GM12878 (cell line): Measurements from ENCODE around the gene ABCA3. TPM values are rescaled to one million over a fixed set of nuclear protein-coding genes. Genes with fewer than 3 reads are reported as not detected.

Experiments used
- ATAC-seq: fragments of 200-7000 bp; cut with Tn5 transposase; 3 replicates; pipeline ENCODE4 v1.9.1; 2020; ENCODE audit warnings: mild to moderate bottlenecking, moderate library complexity
- BruUV-seq: library from RNA; stranded (reverse); fragments of 400-500 nt; replicated peaks from 2 replicates; lab custom pipeline; 2021; lab: Mats Ljungman, UMichigan
- CTCF ChIA-PET: fragments of 300-600 bp; sonication (Branson Sonifier 250); formaldehyde crosslinking; extraction: SDS; loops from one replicate; lab custom pipeline; 2021; ENCODE audit warnings: inconsistent platforms; lab: Yijun Ruan, JAX
- POLR2A ChIA-PET: fragments of 350-600 bp; formaldehyde crosslinking; extraction: SDS; loops from one replicate; lab custom pipeline; 2021; ENCODE audit warnings: inconsistent platforms; lab: Charles Lee
- RAD21 ChIA-PET: fragments of 300-600 bp; sonication (Branson Sonifier 250); formaldehyde crosslinking; loops from one replicate; lab custom pipeline; 2023; ENCODE audit warnings: antibody characterized with exemption; ENCODE audit not compliant: unreplicated experiment; lab: Charles Lee
- SMC1A ChIA-PET: fragments of 300-600 bp; sonication (Branson Sonifier 250); formaldehyde crosslinking; loops from one replicate; lab custom pipeline; 2023; ENCODE audit not compliant: unreplicated experiment, uncharacterized antibody; lab: Charles Lee
- DNase-seq: peaks from one replicate; pipeline ENCODE4 v3.0.0-alpha.2; 2011; ENCODE audit warnings: low read depth, low spot score
- FAIRE-seq: peaks from 3 replicates; lab custom pipeline; 2011; peaks lifted over from hg19 to GRCh38; lab: Jason Lieb, UNC
- H2AFZ ChIP-seq: 2 replicates; pipeline ENCODE4 v1.6.0; 2011; ENCODE audit warnings: low read depth, low read length, control low read depth; ENCODE audit not compliant: control insufficient read depth
- H3K27ac ChIP-seq: 2 replicates; pipeline ENCODE4 v1.5.1; 2011; ENCODE audit warnings: control low read depth; ENCODE audit not compliant: control insufficient read depth, insufficient read depth
- H3K27me3 ChIP-seq, 2 experiments: replicated peaks in 1 of 2; 2 replicates each; pipeline versions ENCODE4 v1.6.0 to v1.6.1; 2011; ENCODE audit warnings: low read length in 1 of 2; ENCODE audit not compliant: control insufficient read depth in 2 of 2, insufficient read depth in 2 of 2
- H3K36me3 ChIP-seq, 2 experiments: 2 replicates each; pipeline ENCODE4 v1.5.1; 2011; ENCODE audit warnings: low read length in 1 of 2; ENCODE audit not compliant: control insufficient read depth in 2 of 2, insufficient read depth in 2 of 2
- H3K4me1 ChIP-seq: 2 replicates; pipeline ENCODE4 v1.6.1; 2011; ENCODE audit warnings: mild to moderate bottlenecking, low read length, moderate library complexity, mixed read lengths; ENCODE audit not compliant: control insufficient read depth, insufficient read depth
- H3K4me2 ChIP-seq: 2 replicates; pipeline ENCODE4 v1.6.0; 2011; ENCODE audit warnings: control low read depth; ENCODE audit not compliant: control insufficient read depth, insufficient read depth
- H3K4me3 ChIP-seq: fragments of 200-600 bp; sonication (generic); 2 replicates; pipeline ENCODE4 v1.5.1; 2016
- H3K79me2 ChIP-seq: 2 replicates; pipeline ENCODE4 v1.6.0; 2011; ENCODE audit warnings: low read length; ENCODE audit not compliant: control insufficient read depth, insufficient read depth
- H3K9ac ChIP-seq: 2 replicates; pipeline ENCODE4 v1.8.0; 2011; ENCODE audit warnings: low read length, control low read depth, mixed read lengths; ENCODE audit not compliant: control insufficient read depth, insufficient read depth
- H3K9me3 ChIP-seq: replicated peaks from 3 replicates; pipeline ENCODE4 v1.5.1; 2011; ENCODE audit warnings: mild to moderate bottlenecking, low read length; ENCODE audit not compliant: control insufficient read depth, insufficient read depth
- H4K20me1 ChIP-seq: 2 replicates; pipeline ENCODE4 v1.6.0; 2011; ENCODE audit not compliant: control insufficient read depth, insufficient read depth
- ASH2L ChIP-seq: fragments of 300-600, 200-600 bp; sonication (generic); IDR thresholded peaks from 2 replicates; pipeline ENCODE4 v1.6.1; 2017; ENCODE audit warnings: low read depth, mild to moderate bottlenecking, borderline replicate concordance
- ATF7 ChIP-seq: fragments of 450-650 bp; IDR thresholded peaks from 2 replicates; pipeline ENCODE4 v1.6.1; 2016; ENCODE audit warnings: low read depth, mild to moderate bottlenecking
- CBX5 ChIP-seq: sonication (generic); IDR thresholded peaks from 2 replicates; pipeline ENCODE4 v1.6.1; 2016; ENCODE audit warnings: low read depth, moderate library complexity, mild to moderate bottlenecking, inconsistent platforms
- CEBPB ChIP-seq, 2 experiments: fragments of 150-350 bp in 1 of 2; IDR thresholded peaks; 2 replicates each; pipeline ENCODE4 v1.6.1; 2012 to 2014; ENCODE audit warnings: low read depth in 2 of 2, low read length in 2 of 2, borderline replicate concordance in 1 of 2, inconsistent platforms in 1 of 2
- CHD4 ChIP-seq: fragments of 200-600 bp; sonication (generic); IDR thresholded peaks from 2 replicates; pipeline ENCODE4 v1.6.1; 2016; ENCODE audit warnings: mild to moderate bottlenecking
- E4F1 ChIP-seq: fragments of 450-650 bp; IDR thresholded peaks from 2 replicates; pipeline ENCODE4 v1.6.1; 2018; ENCODE audit warnings: borderline replicate concordance, mild to moderate bottlenecking; ENCODE audit not compliant: partially characterized antibody
- ETV6 ChIP-seq, 2 experiments: fragments of 450-650 bp in 1 of 2; IDR thresholded peaks in 1 of 2; conservative IDR thresholded peaks in 1 of 2; 2 replicates each; pipeline ENCODE4 v1.6.1; 2014; ENCODE audit warnings: antibody characterized with exemption in 1 of 2, borderline replicate concordance in 1 of 2, low read depth in 1 of 2, mild to moderate bottlenecking in 1 of 2, moderate library complexity in 1 of 2
- FOS ChIP-seq: IDR thresholded peaks from 3 replicates; pipeline ENCODE4 v1.6.1; 2011; ENCODE audit warnings: borderline replicate concordance; ENCODE audit not compliant: insufficient read length; ENCODE audit errors: extremely low read depth
- FOXM1 ChIP-seq: IDR thresholded peaks from 2 replicates; pipeline ENCODE4 v1.6.1; 2012; ENCODE audit warnings: low read depth, mild to moderate bottlenecking, inconsistent platforms, low read length, moderate library complexity
- HSF1 ChIP-seq: fragments of 150-350 bp; IDR thresholded peaks from 2 replicates; pipeline ENCODE4 v1.6.1; 2014; ENCODE audit warnings: mild to moderate bottlenecking, low read depth, low read length
- KDM1A ChIP-seq: fragments of 200-600 bp; sonication (generic); IDR thresholded peaks from 2 replicates; pipeline ENCODE4 v1.6.1; 2016; ENCODE audit warnings: borderline replicate concordance
- NRF1 ChIP-seq: conservative IDR thresholded peaks from 2 replicates; pipeline ENCODE4 v1.6.1; 2011; ENCODE audit warnings: mild to moderate bottlenecking, low read depth, low read length, improper control_type of control experiment
- RELB ChIP-seq: fragments of 450-650 bp; IDR thresholded peaks from 2 replicates; pipeline ENCODE4 v1.6.1; 2017; ENCODE audit warnings: low read depth, mild to moderate bottlenecking, moderate library complexity
- SIX5 ChIP-seq: IDR thresholded peaks from 2 replicates; pipeline ENCODE4 v1.6.1; 2011; ENCODE audit warnings: mild to moderate bottlenecking, low read depth, low read length, moderate library complexity; ENCODE audit not compliant: severe bottlenecking
- YY1 ChIP-seq: IDR thresholded peaks from 2 replicates; pipeline ENCODE4 v1.6.1; 2011; ENCODE audit warnings: low read depth, mild to moderate bottlenecking, low read length
- ZBTB33 ChIP-seq: fragments of 450-650 bp; IDR thresholded peaks from 2 replicates; pipeline ENCODE4 v1.6.1; 2017; ENCODE audit warnings: mild to moderate bottlenecking
- ZSCAN29 ChIP-seq: fragments of 450-650 bp; IDR thresholded peaks from 2 replicates; pipeline ENCODE4 v1.6.1; 2017; ENCODE audit warnings: mild to moderate bottlenecking, moderate library complexity
- ZZZ3 ChIP-seq: IDR thresholded peaks from 2 replicates; pipeline ENCODE4 v1.6.1; 2011; ENCODE audit warnings: low read depth; ENCODE audit not compliant: control insufficient read depth, insufficient read length
- WGBS: methylation state at CpG from one replicate; pipeline ENCODE4 v1.1.6; 2016; ENCODE audit warnings: low lambda C conversion rate; ENCODE audit not compliant: insufficient replicate concordance, insufficient coverage; ENCODE audit errors: missing lambda C conversion rate; 5-methylcytosine and 5-hydroxymethylcytosine counted together
- in situ Hi-C: fragments of 300-500 bp; cut with MboI; formaldehyde crosslinking; loops from 9 replicates; pipeline ENCODE4 v1.14.3; 2018; ENCODE audit warnings: mixed read lengths
- intact Hi-C: fragments of 100-400 bp; cut with micrococcal nuclease; formaldehyde crosslinking; loops from one replicate; pipeline ENCODE4 v1.14.2; 2022; ENCODE audit not compliant: unreplicated experiment
- polyA plus RNA-seq, 11 experiments: library from polyadenylated mRNA; depleted of rRNA in 4 of 11; unstranded in 6 of 11; stranded (reverse) in 5 of 11; fragments of >200 nt; fragmentation: Nextera tagmentation in 4 of 11; fragmentation: Illumina TruSeq in 1 of 11; extraction: Ambion mirVana in 4 of 11; extraction: Trizol in 1 of 11; gene quantifications; 1 replicate in 1 of 11; 2 replicates in 10 of 11; pipeline versions ENCODE4 v1.2.1 to v1.2.3, GENCODE V29; 2011 to 2016; ENCODE audit warnings: inconsistent platforms in 2 of 11, missing spikeins in 2 of 11, low read depth in 1 of 11
- total RNA-seq, 4 experiments: library from RNA; depleted of rRNA in 3 of 4; stranded (reverse); fragments of >200 nt in 3 of 4; fragmentation: Illumina TruSeq in 1 of 4; extraction: Trizol in 1 of 4; gene quantifications; 2 replicates each; pipeline versions ENCODE4 v1.2.1 to v1.2.3, GENCODE V29; 2013 to 2021

Gene ABCA3
- total and polyA plus RNA-seq, 10 of the 15 experiments (the other 5 are each of a cell fraction or from before 2014, with no cell fraction given) = 0.71 to 17.6 (median 6.7) TPM

GRCh38 chr16:2260250-2260649 lies 80.3 kb downstream of the ABCA3 start:
- SMC1A ChIA-PET = no interaction called here
- Histone ChIP-seq H3K9ac (no peak overlapping the region), H3K9me3 (no peaks in the 10 kb centered on the region), H4K20me1 (peaks cover 11% of the 10 kb centered on the region), H3K36me3 (peaks cover 39 to 59% of the 10 kb centered on the region in 2 experiments), H3K4me1 (no peaks in the 10 kb centered on the region), H3K4me2 (no peak overlapping the region), H2AFZ (no peak overlapping the region), H3K27me3 (no peaks in the 10 kb centered on the region), H3K27ac (no peak overlapping the region), H3K79me2 (peaks cover 26% of the 10 kb centered on the region), H3K4me3 (no peak overlapping the region)
- no peak for FAIRE-seq
- no peak for ATAC-seq
- in situ Hi-C loops (no loop called here), intact Hi-C loops (loop anchor here (5.0 to 10.0 kb wide), 2 partner anchors 103 to 245 kb away; partner anchors contain the start of gene TRAF7)
- BruUV-seq = no TSS peak
- DNase-seq = no peak
- TF ChIP-seq ZZZ3 (no peak), ZSCAN29 (no peak), ETV6 (conservative IDR thresholded peaks at IDR 0.05 in 1 of 2, IDR thresholded peaks at IDR 0.05 in 1 of 2; ENCODE audit: borderline replicate concordance in 1 of 2, low read depth in 1 of 2) (no peak), ATF7 (no peak), ASH2L (no peak), CHD4 (no peak), FOS (no peak), HSF1 (no peak), SIX5 (no peak), CBX5 (no peak), NRF1 (no peak), FOXM1 (no peak), RELB (no peak), ZBTB33 (no peak), E4F1 (no peak), KDM1A (no peak), YY1 (no peak), CEBPB (IDR thresholded peaks at IDR 0.05; ENCODE audit: borderline replicate concordance in 1 of 2, low read depth in 2 of 2, low read length in 2 of 2) (no peak)
- RAD21 ChIA-PET = no interaction called here
- POLR2A ChIA-PET = no interaction called here
- CTCF ChIA-PET = no interaction called here
- WGBS = 98% methylated on average over 8 of the region's 8 CpGs
